LNCaP clone FGC (cell line): ENCODE measurements around the gene TMEM245.

Source experiments
- DNase-seq: peaks from one replicate; pipeline ENCODE4 v3.0.0-alpha.2; 2011; ENCODE audit warnings: low read depth
- H3K4me3 ChIP-seq: 2 replicates; pipeline ENCODE4 v1.5.1; 2011; ENCODE audit warnings: mild to moderate bottlenecking, low read depth, low read length, control low read depth
- TF ChIP-seq, protein P1 (sequence below): IDR thresholded peaks from 2 replicates; pipeline ENCODE4 v1.5.1; 2012; ENCODE audit warnings: mild to moderate bottlenecking; ENCODE audit not compliant: control insufficient read depth, insufficient read depth; ENCODE audit errors: extremely low read depth

TMEM245 gene

DNA sequence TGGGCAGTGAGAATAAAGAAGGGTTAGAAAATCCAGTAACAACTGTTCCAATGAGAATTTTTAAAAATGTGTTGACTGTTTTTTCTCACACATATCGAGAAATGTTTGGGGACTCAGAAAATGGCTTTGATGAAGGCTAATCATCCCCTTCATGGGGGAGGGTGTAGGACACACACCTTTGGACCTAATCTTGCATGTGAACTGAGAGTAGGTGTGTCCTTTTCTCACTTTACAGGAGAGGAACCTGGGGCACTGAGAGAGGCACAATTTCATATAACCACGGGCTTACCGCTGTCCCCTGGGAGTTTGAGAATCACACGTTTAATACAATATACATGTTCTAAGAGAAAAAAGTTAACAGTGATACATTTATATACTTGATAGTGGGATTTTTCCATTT lies 30.0 kb upstream of the TMEM245 start:
- H3K4me3 ChIP-seq: no peak overlapping the region
- no peak for DNase-seq
- TF ChIP-seq, protein P1, sequence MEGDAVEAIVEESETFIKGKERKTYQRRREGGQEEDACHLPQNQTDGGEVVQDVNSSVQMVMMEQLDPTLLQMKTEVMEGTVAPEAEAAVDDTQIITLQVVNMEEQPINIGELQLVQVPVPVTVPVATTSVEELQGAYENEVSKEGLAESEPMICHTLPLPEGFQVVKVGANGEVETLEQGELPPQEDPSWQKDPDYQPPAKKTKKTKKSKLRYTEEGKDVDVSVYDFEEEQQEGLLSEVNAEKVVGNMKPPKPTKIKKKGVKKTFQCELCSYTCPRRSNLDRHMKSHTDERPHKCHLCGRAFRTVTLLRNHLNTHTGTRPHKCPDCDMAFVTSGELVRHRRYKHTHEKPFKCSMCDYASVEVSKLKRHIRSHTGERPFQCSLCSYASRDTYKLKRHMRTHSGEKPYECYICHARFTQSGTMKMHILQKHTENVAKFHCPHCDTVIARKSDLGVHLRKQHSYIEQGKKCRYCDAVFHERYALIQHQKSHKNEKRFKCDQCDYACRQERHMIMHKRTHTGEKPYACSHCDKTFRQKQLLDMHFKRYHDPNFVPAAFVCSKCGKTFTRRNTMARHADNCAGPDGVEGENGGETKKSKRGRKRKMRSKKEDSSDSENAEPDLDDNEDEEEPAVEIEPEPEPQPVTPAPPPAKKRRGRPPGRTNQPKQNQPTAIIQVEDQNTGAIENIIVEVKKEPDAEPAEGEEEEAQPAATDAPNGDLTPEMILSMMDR: no peak

DNA sequence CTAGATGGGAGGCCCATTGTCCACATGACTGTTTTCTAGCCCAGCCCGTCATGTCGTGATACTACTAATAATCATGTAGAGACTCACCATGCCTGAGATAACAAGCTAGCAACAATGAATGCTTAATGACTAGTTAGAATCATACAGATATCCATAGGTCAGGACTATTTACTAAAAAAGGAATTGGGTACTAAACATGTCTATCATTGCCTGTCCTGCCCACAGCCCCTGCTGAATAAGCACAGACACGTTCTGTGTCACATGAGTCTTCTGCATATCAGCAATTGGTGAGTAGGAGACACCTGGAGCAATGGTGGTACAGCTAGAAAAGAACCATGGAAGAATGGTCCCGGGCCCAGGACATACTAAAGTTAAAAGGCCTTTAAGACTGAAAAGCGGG lies 29.3 kb upstream of the TMEM245 start:
- H3K4me3 ChIP-seq: no peak overlapping the region
- TF ChIP-seq, protein P1: no peak
- DNase-seq: no peak

DNA sequence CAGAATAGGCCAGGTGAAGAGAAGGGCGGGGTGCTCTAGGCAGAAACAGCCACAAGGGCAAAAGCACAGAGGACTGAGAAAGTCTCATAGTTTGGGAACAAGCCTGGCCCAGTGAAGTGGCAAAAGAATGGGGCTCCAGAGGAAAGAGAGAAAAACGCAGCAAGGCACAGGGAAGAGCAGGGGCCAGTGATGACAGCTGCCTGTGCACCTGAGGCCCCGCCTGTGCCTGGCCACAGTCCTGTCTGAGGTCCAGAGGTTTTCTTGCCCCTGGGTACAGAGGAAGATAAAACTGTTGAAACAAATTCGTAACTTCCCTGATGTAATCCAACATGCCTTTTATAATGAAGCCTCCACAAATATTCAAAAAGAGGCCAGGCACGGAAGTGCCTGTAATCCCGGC lies 25.3 kb upstream of the TMEM245 start:
- no peak for DNase-seq
- H3K4me3 ChIP-seq: no peak overlapping the region
- TF ChIP-seq, protein P1: no peak

DNA sequence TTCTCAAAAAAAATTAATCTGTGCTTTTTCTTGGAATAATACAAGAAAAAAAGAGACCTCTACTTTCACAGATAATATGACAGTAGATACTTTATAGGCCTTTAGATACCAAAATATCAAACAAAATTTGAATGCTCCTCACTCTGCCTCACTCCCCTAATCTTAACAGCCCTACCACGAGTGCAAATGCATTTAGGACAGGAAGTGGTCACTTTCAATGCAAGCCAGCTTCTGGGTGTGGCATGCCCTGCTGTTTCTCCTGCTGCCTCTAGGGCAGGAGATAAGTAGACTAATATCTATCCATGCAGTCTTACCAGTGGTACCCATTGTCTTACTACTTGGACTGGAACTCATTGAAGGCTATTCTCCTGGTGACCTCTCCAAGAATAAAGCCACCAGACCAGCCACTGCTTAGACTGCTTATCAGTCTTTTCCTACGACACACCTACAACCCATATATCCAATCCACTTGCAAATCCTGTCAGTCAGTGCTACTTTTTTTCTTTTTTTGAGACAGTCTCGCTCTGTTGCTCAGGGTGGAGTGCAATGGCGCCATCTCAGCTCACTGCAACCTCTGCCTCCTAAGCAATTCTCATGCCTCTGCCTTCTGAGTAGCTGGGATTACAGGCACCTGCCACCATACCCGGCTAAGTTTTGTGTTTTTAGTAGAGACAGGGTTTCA lies 24.3 kb upstream of the TMEM245 start:
- TF ChIP-seq, protein P1: no peak
- DNase-seq: no peak
- no peak overlapping the region for H3K4me3 ChIP-seq

DNA sequence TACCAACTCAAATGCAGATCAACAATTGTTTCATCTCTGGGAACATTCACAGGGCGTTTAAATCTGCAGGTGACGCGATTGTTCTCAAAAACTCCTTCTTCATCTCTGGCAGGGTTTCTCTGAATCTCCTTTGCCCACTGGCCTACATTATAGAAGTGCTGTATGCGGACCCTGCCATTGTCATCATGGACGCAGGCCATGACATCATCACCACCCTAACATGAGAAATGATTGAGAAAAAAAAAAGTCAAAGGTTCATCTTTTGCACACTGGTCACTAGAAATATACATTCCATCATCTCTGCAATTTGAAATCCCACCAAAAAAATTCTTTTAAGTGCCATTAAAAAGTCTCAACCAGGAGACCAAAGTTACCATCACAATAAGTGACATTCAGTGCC lies 21.6 kb upstream of the TMEM245 start:
- no peak overlapping the region for H3K4me3 ChIP-seq
- no peak for DNase-seq
- TF ChIP-seq, protein P1: no peak

DNA sequence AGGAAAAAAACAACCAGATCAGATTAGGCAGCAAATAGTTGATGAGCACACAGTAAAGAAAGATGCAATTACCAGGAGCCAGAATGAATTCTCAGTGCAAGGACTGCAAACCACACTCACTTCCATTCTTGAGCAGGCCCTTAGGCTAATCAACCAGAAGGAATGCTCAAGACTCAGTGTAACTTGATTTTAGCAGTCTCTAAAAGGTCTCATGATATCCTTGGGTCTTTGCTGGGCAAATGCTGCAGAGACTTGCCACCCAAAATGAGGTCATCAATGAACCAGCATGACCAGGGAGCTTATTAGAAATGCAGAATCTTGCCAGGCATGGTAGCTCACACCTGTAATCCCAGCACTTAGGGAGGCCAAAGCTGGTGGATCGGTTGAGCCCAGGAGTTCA lies 20.1 kb upstream of the TMEM245 start:
- DNase-seq: no peak
- TF ChIP-seq, protein P1: no peak

DNA sequence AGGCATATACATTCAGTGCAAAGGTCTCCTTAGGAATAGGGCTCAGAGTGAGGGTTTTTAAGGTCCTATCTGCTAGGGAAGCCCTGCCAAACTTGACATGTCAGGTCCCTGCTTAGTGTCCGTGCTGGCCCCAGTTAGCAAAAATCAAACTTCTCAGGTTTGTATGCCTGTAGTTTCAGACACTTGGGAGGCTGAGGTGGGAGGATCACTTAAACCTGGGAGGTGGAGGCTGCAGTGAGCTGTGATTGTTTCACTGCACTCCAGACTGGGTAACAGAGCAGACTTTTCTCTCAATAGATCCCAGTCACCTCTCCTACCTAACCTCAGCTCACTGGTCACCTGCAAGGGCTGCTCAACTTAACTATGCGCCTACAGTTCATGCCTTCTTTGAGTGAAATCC lies 18.7 kb upstream of the TMEM245 start:
- DNase-seq: no peak
- no peak overlapping the region for H3K4me3 ChIP-seq
- TF ChIP-seq, protein P1: no peak

More for the DNA sequence above, 20.1 kb upstream of the TMEM245 start:
- H3K4me3 ChIP-seq: no peak overlapping the region
